ENCODE results near the gene SOX21. TPM values are rescaled to one million over a fixed set of nuclear protein-coding genes. Genes with fewer than 3 reads are reported as not detected.

Gene SOX21
- polyA plus RNA-seq, 2 of the 4 experiments (the other 2 are of a cell fraction), result 0.62 to 6.9 TPM

GRCh38 chr13:94706101-94706842, 6.1 kb downstream of the SOX21 start:
- ChIA-PET POLR2A (no interaction called here), CTCF (no interaction called here)
- FAIRE-seq (no peak), DNase-seq (ENCODE audit: low read depth in 1 of 2, low spot score in 1 of 2) (no peak), ATAC-seq (no peak)
- no peak overlapping the region for H3K4me3 ChIP-seq
- no peak overlapping the region for H3K27ac ChIP-seq
- no peaks in the 10 kb centered on the region for H3K9me3 ChIP-seq
- no peak for TF ChIP-seq MAZ (IDR thresholded peaks at IDR 0.05; ENCODE audit: borderline replicate concordance, low read depth, low read length)
- TF ChIP-seq FOSL2 (IDR thresholded peaks at IDR 0.05), result no peak
- TF ChIP-seq FOSL2 (CRISPR knock-in tag; IDR thresholded peaks at IDR 0.05), result no peak
- no peak for TF ChIP-seq HES2 (IDR thresholded peaks at IDR 0.05)
- no peak for TF ChIP-seq ATOH8 (CRISPR knock-in tag; IDR thresholded peaks at IDR 0.05; ENCODE audit: low read depth)
- TF ChIP-seq CBX2 (IDR thresholded peaks at IDR 0.05; ENCODE audit: borderline replicate concordance, low read depth), result no peak
- no peak for TF ChIP-seq EHMT2 (IDR thresholded peaks at IDR 0.05; ENCODE audit: low read depth)
- TF ChIP-seq NR3C1 (IDR thresholded peaks at IDR 0.05), result no peak
- no peak for TF ChIP-seq RAD21 (conservative IDR thresholded peaks at IDR 0.05 in 1 of 2, IDR thresholded peaks at IDR 0.05 in 1 of 2)
- no peak for TF ChIP-seq REST (IDR thresholded peaks at IDR 0.05)
- no peak for TF ChIP-seq HOXB13 (CRISPR knock-in tag; IDR thresholded peaks at IDR 0.05; ENCODE audit: low read depth)
- no peak for TF ChIP-seq SMC3 (IDR thresholded peaks at IDR 0.05)
- no peak for TF ChIP-seq ESRRA (IDR thresholded peaks at IDR 0.05; ENCODE audit: borderline replicate concordance, low read length)
- WGBS (ENCODE audit: missing lambda C conversion rate), result 77% methylated on average over 16 of the region's 16 CpGs
- no peak overlapping the region for H3K4me2 ChIP-seq
- H3K4me1 ChIP-seq, result no peaks in the 10 kb centered on the region

- 84% methylated on average over 40 of the region's 40 CpGs for WGBS (ENCODE audit: missing lambda C conversion rate)
- no peaks in the 10 kb centered on the region for H3K4me1 ChIP-seq
- DNase-seq (ENCODE audit: low read depth in 1 of 2, low spot score in 1 of 2) (no peak), ATAC-seq (no peak), FAIRE-seq (no peak)
- H3K4me3 ChIP-seq, result no peak overlapping the region
- no peak overlapping the region for H3K4me2 ChIP-seq
- CTCF ChIA-PET, result no interaction called here
- no peak overlapping the region for H3K27ac ChIP-seq
- no peak for TF ChIP-seq CEBPB (IDR thresholded peaks at IDR 0.05)
- no peak for TF ChIP-seq CBX2 (IDR thresholded peaks at IDR 0.05; ENCODE audit: borderline replicate concordance, low read depth)
- no peak for TF ChIP-seq ZC3H11A (IDR thresholded peaks at IDR 0.05)
- no peak for TF ChIP-seq BCL3 (IDR thresholded peaks at IDR 0.05)
- TF ChIP-seq PBX3 (IDR thresholded peaks at IDR 0.05), result no peak
- TF ChIP-seq CTCF (IDR thresholded peaks at IDR 0.05), result no peak
- no peak for TF ChIP-seq JUNB (IDR thresholded peaks at IDR 0.05)
- H3K9me3 ChIP-seq, result no peaks in the 10 kb centered on the region
- POLR2A ChIA-PET, result no interaction called here
Observed at GRCh38 chr13:94705081-94706030, 7.0 kb downstream of the SOX21 start.

Data from A549 (cell line).